ENCODE data around the gene AP5M1. TPM values are rescaled to one million over a fixed set of nuclear protein-coding genes. Genes with fewer than 3 reads are reported as not detected.

The AP5M1 gene
- total RNA-seq, 1 experiment from 2014 or later: 41.3 TPM

- H3K9ac ChIP-seq (ENCODE audit: low read length): no peak overlapping the region
- no peaks in the 10 kb centered on the region for H3K4me1 ChIP-seq (ENCODE audit: insufficient read depth, low read length)
- no peak overlapping the region for H2AFZ ChIP-seq (ENCODE audit: low read length)
- no peaks in the 10 kb centered on the region for H4K20me1 ChIP-seq (ENCODE audit: low read length)
- POLR2A ChIA-PET (ENCODE audit: unreplicated experiment): no interaction called here
- CTCF ChIA-PET: interaction anchor here (0.5 kb wide), 1 partner anchor 102 kb away, joined by 4 read pairs; no protein-coding TSS in a partner anchor
- no peaks in the 10 kb centered on the region for H3K9me3 ChIP-seq (ENCODE audit: low read length)
- no peaks in the 10 kb centered on the region for H3K79me2 ChIP-seq (ENCODE audit: low read length)
- ATAC-seq (no peak), DNase-seq (no peak)
- no TSS peak for BruUV-seq (replicated peaks)
- no peak overlapping the region for H3K27ac ChIP-seq (ENCODE audit: low read length)
- H3K27me3 ChIP-seq (ENCODE audit: low read length): no peaks in the 10 kb centered on the region
- no peaks in the 10 kb centered on the region for H3F3A ChIP-seq (ENCODE audit: low read length, unreplicated experiment)
- H3K9me2 ChIP-seq (replicated peaks; ENCODE audit: low read length): no peaks in the 10 kb centered on the region
- H3K4me3 ChIP-seq (ENCODE audit: low read length): no peak overlapping the region
- intact Hi-C loops (cut with micrococcal nuclease): no loop called here
- no peak overlapping the region for H3K4me2 ChIP-seq (ENCODE audit: low read length)
- peaks cover 48% of the 10 kb centered on the region for H3K36me3 ChIP-seq (ENCODE audit: low read depth, low read length)
- TF ChIP-seq EZH2 (IDR thresholded peaks at IDR 0.05; ENCODE audit: low read length, unreplicated experiment) (no peak), EZH2phosphoT487 (IDR thresholded peaks at IDR 0.05; ENCODE audit: borderline replicate concordance, low read length) (no peak)
- TF ChIP-seq, protein P1, sequence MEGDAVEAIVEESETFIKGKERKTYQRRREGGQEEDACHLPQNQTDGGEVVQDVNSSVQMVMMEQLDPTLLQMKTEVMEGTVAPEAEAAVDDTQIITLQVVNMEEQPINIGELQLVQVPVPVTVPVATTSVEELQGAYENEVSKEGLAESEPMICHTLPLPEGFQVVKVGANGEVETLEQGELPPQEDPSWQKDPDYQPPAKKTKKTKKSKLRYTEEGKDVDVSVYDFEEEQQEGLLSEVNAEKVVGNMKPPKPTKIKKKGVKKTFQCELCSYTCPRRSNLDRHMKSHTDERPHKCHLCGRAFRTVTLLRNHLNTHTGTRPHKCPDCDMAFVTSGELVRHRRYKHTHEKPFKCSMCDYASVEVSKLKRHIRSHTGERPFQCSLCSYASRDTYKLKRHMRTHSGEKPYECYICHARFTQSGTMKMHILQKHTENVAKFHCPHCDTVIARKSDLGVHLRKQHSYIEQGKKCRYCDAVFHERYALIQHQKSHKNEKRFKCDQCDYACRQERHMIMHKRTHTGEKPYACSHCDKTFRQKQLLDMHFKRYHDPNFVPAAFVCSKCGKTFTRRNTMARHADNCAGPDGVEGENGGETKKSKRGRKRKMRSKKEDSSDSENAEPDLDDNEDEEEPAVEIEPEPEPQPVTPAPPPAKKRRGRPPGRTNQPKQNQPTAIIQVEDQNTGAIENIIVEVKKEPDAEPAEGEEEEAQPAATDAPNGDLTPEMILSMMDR (conservative IDR thresholded peaks at IDR 0.05; ENCODE audit: low read depth, low read length): no peak
These were observed 25.5 kb upstream of the AP5M1 start for GRCh38 chr14:57243320-57243719.

DNA sequence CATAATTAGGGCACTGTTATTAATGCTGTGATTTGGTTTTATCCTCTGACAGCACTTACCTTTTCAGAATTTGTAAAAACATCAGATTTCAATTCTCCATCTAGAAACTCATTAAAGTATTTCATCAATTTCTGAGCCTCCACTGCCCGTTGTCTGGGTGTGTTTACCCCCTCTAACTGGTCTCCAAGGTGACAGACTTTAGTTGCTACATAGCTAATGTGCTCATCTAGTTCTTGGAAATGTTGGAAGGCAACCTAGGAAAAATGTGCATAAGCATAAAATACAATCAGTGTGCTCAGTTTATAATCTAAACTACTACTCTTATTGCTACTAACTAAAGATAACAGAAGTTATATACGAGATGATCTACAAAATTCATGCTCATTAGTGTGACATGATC is 24.7 kb upstream of the AP5M1 start:
- Histone ChIP-seq H3K9ac (ENCODE audit: low read length) (no peak overlapping the region), H2AFZ (ENCODE audit: low read length) (no peak overlapping the region), H3K4me2 (ENCODE audit: low read length) (no peak overlapping the region), H3K4me1 (ENCODE audit: insufficient read depth, low read length) (no peaks in the 10 kb centered on the region), H3K27ac (ENCODE audit: low read length) (no peak overlapping the region), H4K20me1 (ENCODE audit: low read length) (no peaks in the 10 kb centered on the region), H3K9me3 (ENCODE audit: low read length) (no peaks in the 10 kb centered on the region), H3K36me3 (ENCODE audit: low read depth, low read length) (peaks cover 42% of the 10 kb centered on the region), H3K79me2 (ENCODE audit: low read length) (peaks cover 8% of the 10 kb centered on the region), H3K4me3 (ENCODE audit: low read length) (no peak overlapping the region), H3K9me2 (replicated peaks; ENCODE audit: low read length) (no peaks in the 10 kb centered on the region), H3F3A (ENCODE audit: low read length, unreplicated experiment) (no peaks in the 10 kb centered on the region), H3K27me3 (ENCODE audit: low read length) (no peaks in the 10 kb centered on the region)
- no TSS peak for BruUV-seq (replicated peaks)
- DNase-seq (no peak), ATAC-seq (no peak)
- TF ChIP-seq EZH2 (IDR thresholded peaks at IDR 0.05; ENCODE audit: low read length, unreplicated experiment): no peak
- no peak for TF ChIP-seq EZH2phosphoT487 (IDR thresholded peaks at IDR 0.05; ENCODE audit: borderline replicate concordance, low read length)
- TF ChIP-seq, protein P1 (conservative IDR thresholded peaks at IDR 0.05; ENCODE audit: low read depth, low read length): no peak
- intact Hi-C loops (cut with micrococcal nuclease): no loop called here
- ChIA-PET CTCF (no interaction called here), POLR2A (ENCODE audit: unreplicated experiment) (interaction anchor here (0.6 to 0.7 kb wide), 2 partner anchors 22 to 179 kb away, joined by 3 to 4 read pairs; no protein-coding TSS in a partner anchor)

DNA sequence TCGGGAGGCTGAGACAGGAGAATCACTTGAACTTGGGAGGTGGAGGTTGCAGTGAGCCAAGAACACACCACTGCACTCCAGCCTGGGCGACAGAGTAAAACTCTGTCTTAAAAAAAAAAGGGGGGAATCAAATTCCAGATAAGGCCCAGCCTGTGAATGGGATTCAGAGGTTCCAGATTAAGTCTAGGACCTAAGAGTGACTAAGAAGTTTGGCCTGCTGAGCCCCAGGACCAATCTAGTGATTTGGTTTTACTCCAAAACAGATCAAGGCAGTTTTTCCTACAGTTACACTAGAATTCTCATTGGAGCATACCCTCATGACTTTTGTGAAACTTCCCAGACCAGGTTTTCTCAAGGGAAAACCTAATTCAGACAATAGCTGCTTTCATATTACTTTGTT is 22.8 kb upstream of the AP5M1 start:
- H3K36me3 ChIP-seq (ENCODE audit: low read depth, low read length): peaks cover 39% of the 10 kb centered on the region
- no peaks in the 10 kb centered on the region for H3F3A ChIP-seq (ENCODE audit: low read length, unreplicated experiment)
- ChIA-PET CTCF (no interaction called here), POLR2A (ENCODE audit: unreplicated experiment) (no interaction called here)
- H3K9ac ChIP-seq (ENCODE audit: low read length): no peak overlapping the region
- ATAC-seq: no peak
- BruUV-seq (replicated peaks): no TSS peak
- no peaks in the 10 kb centered on the region for H3K9me3 ChIP-seq (ENCODE audit: low read length)
- H3K4me3 ChIP-seq (ENCODE audit: low read length): no peak overlapping the region
- intact Hi-C loops (cut with micrococcal nuclease): loop anchor here (2.0 kb wide), 1 partner anchor 49 kb away; no protein-coding TSS in a partner anchor
- H3K27me3 ChIP-seq (ENCODE audit: low read length): no peaks in the 10 kb centered on the region
- TF ChIP-seq, protein P1 (conservative IDR thresholded peaks at IDR 0.05; ENCODE audit: low read depth, low read length): no peak
- TF ChIP-seq EZH2phosphoT487 (IDR thresholded peaks at IDR 0.05; ENCODE audit: borderline replicate concordance, low read length) (no peak), EZH2 (IDR thresholded peaks at IDR 0.05; ENCODE audit: low read length, unreplicated experiment) (no peak)
- H3K79me2 ChIP-seq (ENCODE audit: low read length): peaks cover 26% of the 10 kb centered on the region
- H3K4me2 ChIP-seq (ENCODE audit: low read length): no peak overlapping the region
- no peak for DNase-seq
- no peaks in the 10 kb centered on the region for H3K9me2 ChIP-seq (replicated peaks; ENCODE audit: low read length)
- H3K27ac ChIP-seq (ENCODE audit: low read length): no peak overlapping the region
- H3K4me1 ChIP-seq (ENCODE audit: insufficient read depth, low read length): no peaks in the 10 kb centered on the region
- no peak overlapping the region for H2AFZ ChIP-seq (ENCODE audit: low read length)
- H4K20me1 ChIP-seq (ENCODE audit: low read length): peaks cover 7% of the 10 kb centered on the region

Data from PC-3 (cell line).